K562 (cell line): ENCODE data around the gene COMTD1. TPM values are rescaled to one million over a fixed set of nuclear protein-coding genes. Genes with fewer than 3 reads are reported as not detected.

ENCODE experiments used
- ADNP ChIP-seq: fragments of 200-800 bp; sonication (Bioruptor generic); IDR thresholded peaks from 2 replicates; pipeline ENCODE4 v1.6.1; 2016; ENCODE audit warnings: missing genetic modification characterization, missing compliant biosample characterization
- ESRRB ChIP-seq: fragments of 250-450 bp; sonication (Bioruptor Pico); IDR thresholded peaks from 2 replicates; pipeline ENCODE4 v1.5.0; 2020; ENCODE audit warnings: mild to moderate bottlenecking, moderate library complexity, borderline replicate concordance
- FIP1L1 ChIP-seq: fragments of 200-400 bp; formaldehyde crosslinking; IDR thresholded peaks from 2 replicates; pipeline ENCODE4 v1.6.1; 2018; ENCODE audit warnings: mild to moderate bottlenecking, low read depth, low read length; ENCODE audit not compliant: poor library complexity, severe bottlenecking
- FUS ChIP-seq: fragments of 200-400 bp; formaldehyde crosslinking; optimal IDR thresholded peaks from 2 replicates; pipeline ENCODE3; 2017; ENCODE audit warnings: low read depth, low read length
- GATAD2A ChIP-seq: fragments of 450-650 bp; IDR thresholded peaks from 2 replicates; pipeline ENCODE4 v1.6.1; 2017
- HDAC8 ChIP-seq: fragments of 450-650 bp; IDR thresholded peaks from 2 replicates; pipeline ENCODE4 v1.6.1; 2016; ENCODE audit warnings: mild to moderate bottlenecking, missing genetic modification characterization, moderate library complexity, missing compliant biosample characterization
- KLF13 ChIP-seq: fragments of 450-650 bp; IDR thresholded peaks from 2 replicates; pipeline ENCODE4 v1.6.1; 2016; ENCODE audit warnings: missing genetic modification characterization, low read depth, mild to moderate bottlenecking, missing compliant biosample characterization, moderate library complexity, borderline replicate concordance
- MYNN ChIP-seq, 2 experiments: sonication (generic); formaldehyde crosslinking in 1 of 2; IDR thresholded peaks; 2 replicates each; pipeline versions ENCODE4 v1.5.0 to v1.6.1; 2016 to 2020; ENCODE audit warnings: antibody characterized with exemption in 1 of 2, missing genetic modification reagents in 1 of 2
- NR4A1 ChIP-seq, 2 experiments: fragments of 250-450 bp in 1 of 2; fragments of 450-650 bp in 1 of 2; sonication (Bioruptor Pico) in 1 of 2; IDR thresholded peaks; 2 replicates each; pipeline versions ENCODE4 v1.4.0 to v1.6.1; 2016 to 2020; ENCODE audit warnings: mild to moderate bottlenecking in 2 of 2, missing compliant biosample characterization in 1 of 2, missing genetic modification characterization in 1 of 2, moderate library complexity in 1 of 2
- ZBTB1 ChIP-seq: sonication (generic); formaldehyde crosslinking; IDR thresholded peaks from 2 replicates; pipeline ENCODE4 v1.8.1; 2023; ENCODE audit warnings: missing genetic modification reagents, low read depth, mild to moderate bottlenecking, borderline replicate concordance
- ZBTB17 ChIP-seq: fragments of 450-650 bp; formaldehyde crosslinking; IDR thresholded peaks from 2 replicates; pipeline ENCODE4 v1.4.0; 2020; ENCODE audit warnings: mild to moderate bottlenecking
- ZFP1 ChIP-seq: fragments of 450-650 bp; formaldehyde crosslinking; IDR thresholded peaks from 2 replicates; pipeline ENCODE4 v1.4.0; 2020; ENCODE audit warnings: mild to moderate bottlenecking, mixed read lengths
- ZFPM2 ChIP-seq: fragments of 250-450 bp; sonication (Bioruptor Pico); IDR thresholded peaks from 2 replicates; pipeline ENCODE4 v1.5.1; 2022; ENCODE audit warnings: mild to moderate bottlenecking
- ZMIZ1 ChIP-seq, 2 experiments: fragments of 150-350 bp in 1 of 2; IDR thresholded peaks; 2 replicates each; pipeline ENCODE4 v1.6.1; 2012 to 2016; ENCODE audit warnings: low read depth in 2 of 2, low read length in 2 of 2, mild to moderate bottlenecking in 1 of 2, moderate library complexity in 1 of 2
- ZNF644 ChIP-seq: fragments of 200-800 bp; sonication (Bioruptor generic); IDR thresholded peaks from 2 replicates; pipeline ENCODE4 v1.6.1; 2016; ENCODE audit warnings: low read depth, missing genetic modification characterization, missing compliant biosample characterization
- ZZZ3 ChIP-seq: fragments of 450-650 bp; IDR thresholded peaks from 2 replicates; pipeline ENCODE4 v1.6.1; 2016; ENCODE audit warnings: antibody characterized with exemption, mild to moderate bottlenecking, moderate library complexity
- polyA plus RNA-seq, 8 experiments: library from polyadenylated mRNA; depleted of rRNA in 4 of 8; stranded (reverse) in 5 of 8; unstranded in 3 of 8; fragments of >200 nt; fragmentation: Nextera tagmentation in 2 of 8; fragmentation: Illumina TruSeq in 1 of 8; extraction: Ambion mirVana in 2 of 8; extraction: Trizol in 1 of 8; gene quantifications; 2 replicates each; pipeline versions ENCODE4 v1.2.1 to v1.2.3, GENCODE V29; 2011 to 2014; ENCODE audit warnings: inconsistent platforms in 1 of 8, missing spikeins in 1 of 8
- total RNA-seq, 7 experiments: library from RNA; depleted of rRNA in 6 of 7; stranded (reverse); fragments of >200 nt in 6 of 7; fragmentation: Illumina TruSeq in 2 of 7; extraction: Trizol in 2 of 7; gene quantifications; 2 replicates each; pipeline versions ENCODE4 v1.2.1 to v1.2.3, GENCODE V29; 2011 to 2021; ENCODE audit warnings: low replicate concordance in 1 of 7
- TF ChIP-seq, protein P1 (sequence below): sonication (generic); formaldehyde crosslinking; IDR thresholded peaks from 2 replicates; pipeline ENCODE4 v1.8.1; 2023; ENCODE audit warnings: mild to moderate bottlenecking, missing genetic modification reagents, moderate library complexity
- TF ChIP-seq, protein P2 (sequence below): fragments of 450-650 bp; IDR thresholded peaks from 2 replicates; pipeline ENCODE4 v1.6.1; 2016; ENCODE audit warnings: missing biosample characterization, missing genetic modification characterization

The COMTD1 gene
- total and polyA plus RNA-seq, 9 of the 15 experiments (the other 6 are each of a cell fraction or from before 2014, with no cell fraction given): 0.41 to 112 (median 13.7) TPM

GRCh38 chr10:75209086-75209920 lies 26.5 kb downstream of the COMTD1 start (continued):
- no peak for TF ChIP-seq ZZZ3
- peak; percentile 46; the same call in 1 of the 2 replicates for TF ChIP-seq GATAD2A
- TF ChIP-seq, protein P1, sequence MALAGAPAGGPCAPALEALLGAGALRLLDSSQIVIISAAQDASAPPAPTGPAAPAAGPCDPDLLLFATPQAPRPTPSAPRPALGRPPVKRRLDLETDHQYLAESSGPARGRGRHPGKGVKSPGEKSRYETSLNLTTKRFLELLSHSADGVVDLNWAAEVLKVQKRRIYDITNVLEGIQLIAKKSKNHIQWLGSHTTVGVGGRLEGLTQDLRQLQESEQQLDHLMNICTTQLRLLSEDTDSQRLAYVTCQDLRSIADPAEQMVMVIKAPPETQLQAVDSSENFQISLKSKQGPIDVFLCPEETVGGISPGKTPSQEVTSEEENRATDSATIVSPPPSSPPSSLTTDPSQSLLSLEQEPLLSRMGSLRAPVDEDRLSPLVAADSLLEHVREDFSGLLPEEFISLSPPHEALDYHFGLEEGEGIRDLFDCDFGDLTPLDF: no peak
- peak; percentile 97 for TF ChIP-seq ZNF644
- no peak for TF ChIP-seq ZMIZ1 (IDR thresholded peaks at IDR 0.05; ENCODE audit: low read depth in 2 of 2, low read length in 2 of 2)
- TF ChIP-seq, protein P2, sequence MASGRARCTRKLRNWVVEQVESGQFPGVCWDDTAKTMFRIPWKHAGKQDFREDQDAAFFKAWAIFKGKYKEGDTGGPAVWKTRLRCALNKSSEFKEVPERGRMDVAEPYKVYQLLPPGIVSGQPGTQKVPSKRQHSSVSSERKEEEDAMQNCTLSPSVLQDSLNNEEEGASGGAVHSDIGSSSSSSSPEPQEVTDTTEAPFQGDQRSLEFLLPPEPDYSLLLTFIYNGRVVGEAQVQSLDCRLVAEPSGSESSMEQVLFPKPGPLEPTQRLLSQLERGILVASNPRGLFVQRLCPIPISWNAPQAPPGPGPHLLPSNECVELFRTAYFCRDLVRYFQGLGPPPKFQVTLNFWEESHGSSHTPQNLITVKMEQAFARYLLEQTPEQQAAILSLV (tag): peak; percentile 69
- 0 out of 2 replicates have a peak, but pooled peaks have one; percentile 56 for TF ChIP-seq ZFP1 (CRISPR knock-in tag)
- TF ChIP-seq KLF13 (tag): peak; percentile 63; the same call in 1 of the 2 replicates
- TF ChIP-seq ZFPM2: 0 out of 2 replicates have a peak, but pooled peaks have one; percentile 24
- TF ChIP-seq FUS: no peak
- peak; percentile 81; the same call in 1 of the 2 replicates for TF ChIP-seq ESRRB (CRISPR knock-in tag)
- peak; percentile 98 for TF ChIP-seq NR4A1 (CRISPR knock-in tag; IDR thresholded peaks at IDR 0.05)
- TF ChIP-seq NR4A1 (tag; IDR thresholded peaks at IDR 0.05): peak; percentile 98
- TF ChIP-seq MYNN (IDR thresholded peaks at IDR 0.05): no peak
- no peak for TF ChIP-seq MYNN (CRISPR knock-in tag; IDR thresholded peaks at IDR 0.05)
- 0 out of 2 replicates have a peak, but pooled peaks have one; percentile 5 for TF ChIP-seq ZBTB1
- TF ChIP-seq ADNP: peak; percentile 25; the same call in 1 of the 2 replicates
- TF ChIP-seq ZBTB17: peak; percentile 87; the same call in 1 of the 2 replicates
- TF ChIP-seq FIP1L1: no peak
- peak; percentile 88; the same call in 1 of the 2 replicates for TF ChIP-seq HDAC8 (tag)
